SU-DHL-6 (cell line): ENCODE results near the gene SH3RF2.

Experiments used
- CTCF ChIP-seq: fragments of 200-600 bp; sonication (generic); IDR thresholded peaks from one replicate; pipeline ENCODE4 v1.5.1; 2017; ENCODE audit warnings: antibody characterized with exemption, mild to moderate bottlenecking, low read length, moderate library complexity; ENCODE audit not compliant: insufficient read depth, poor library complexity, severe bottlenecking
- EZH2phosphoT487 ChIP-seq: fragments of 200-600 bp; sonication (generic), shearing (Covaris generic); conservative IDR thresholded peaks from 2 replicates; pipeline ENCODE4 v1.6.1; 2018; ENCODE audit warnings: mild to moderate bottlenecking, antibody characterized with exemption, low read length, moderate library complexity, mixed read lengths

GRCh38 chr5:145996135-145996534 lies 59.8 kb downstream of the SH3RF2 start:
- TF ChIP-seq CTCF: no peak
- no peak for TF ChIP-seq EZH2phosphoT487
